NCI-H82 (cell line): ENCODE results near the gene EEFSEC.
A peak's percentile ranks its signal among the peaks of the same experiment; 100 is the strongest.

ENCODE experiments used
- DNase-seq: peaks from one replicate; lab custom pipeline; 2025; lab: John Stamatoyannopoulos, UW

EEFSEC gene

DNA sequence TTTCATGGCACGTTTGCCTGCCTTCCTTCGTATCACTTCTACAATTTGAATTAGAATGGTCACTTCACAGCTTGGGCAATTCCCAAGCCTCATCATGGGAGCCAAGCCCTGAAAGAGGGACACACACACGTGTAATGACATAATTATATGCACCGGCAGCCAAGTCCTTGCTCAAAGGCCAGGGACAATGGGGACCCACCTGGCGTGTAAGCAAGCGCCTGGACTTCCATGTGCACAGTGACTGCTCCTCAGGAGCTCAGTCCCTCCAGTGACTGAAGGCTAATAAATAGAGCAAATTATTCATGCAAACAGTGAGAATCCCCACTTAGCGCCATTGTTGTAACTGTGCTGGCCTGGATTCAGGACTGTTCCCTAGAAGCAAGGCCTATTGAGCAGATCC is 198.3 kb downstream of the EEFSEC start:
- no peak for DNase-seq

- DNase-seq = no peak
Observed at GRCh38 chr3:128352326-128352725, 199.0 kb downstream of the EEFSEC start.

GRCh38 chr3:128353361-128353965 is 200.2 kb downstream of the EEFSEC start:
- DNase-seq = no peak

DNA sequence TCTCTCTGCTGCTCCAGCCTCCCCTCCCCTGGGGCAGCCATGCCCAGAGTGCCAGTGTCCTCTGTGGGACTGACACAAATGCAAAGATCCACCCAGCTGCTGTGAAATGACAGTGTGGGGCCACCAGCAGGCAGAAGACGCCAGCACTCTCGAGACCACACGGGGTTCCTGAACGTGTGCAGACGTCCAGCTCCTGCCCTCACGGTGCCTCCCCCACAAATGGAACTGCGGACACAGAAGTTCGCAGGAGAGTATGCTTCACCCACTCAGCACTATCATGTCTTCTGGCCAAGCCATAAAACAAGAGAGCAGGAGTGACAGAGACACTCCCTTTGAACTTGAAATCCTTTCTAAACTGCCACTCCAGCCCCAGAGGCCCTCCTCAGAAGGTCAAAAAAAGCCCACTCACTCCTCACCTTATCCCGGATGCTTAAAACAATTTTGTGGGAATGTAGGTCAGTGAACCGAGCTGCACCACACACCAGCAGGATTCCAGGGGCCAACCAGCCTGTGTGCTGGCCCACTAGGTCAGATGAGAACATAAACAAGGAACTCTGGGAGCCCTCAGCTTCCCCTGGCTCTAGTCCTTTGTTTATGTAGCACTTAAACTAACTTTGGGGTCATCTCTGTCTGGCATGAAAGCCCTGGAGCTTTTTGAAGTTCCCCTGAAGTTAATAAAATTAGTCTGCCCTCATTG is 200.9 kb downstream of the EEFSEC start:
- DNase-seq = no peak

DNA sequence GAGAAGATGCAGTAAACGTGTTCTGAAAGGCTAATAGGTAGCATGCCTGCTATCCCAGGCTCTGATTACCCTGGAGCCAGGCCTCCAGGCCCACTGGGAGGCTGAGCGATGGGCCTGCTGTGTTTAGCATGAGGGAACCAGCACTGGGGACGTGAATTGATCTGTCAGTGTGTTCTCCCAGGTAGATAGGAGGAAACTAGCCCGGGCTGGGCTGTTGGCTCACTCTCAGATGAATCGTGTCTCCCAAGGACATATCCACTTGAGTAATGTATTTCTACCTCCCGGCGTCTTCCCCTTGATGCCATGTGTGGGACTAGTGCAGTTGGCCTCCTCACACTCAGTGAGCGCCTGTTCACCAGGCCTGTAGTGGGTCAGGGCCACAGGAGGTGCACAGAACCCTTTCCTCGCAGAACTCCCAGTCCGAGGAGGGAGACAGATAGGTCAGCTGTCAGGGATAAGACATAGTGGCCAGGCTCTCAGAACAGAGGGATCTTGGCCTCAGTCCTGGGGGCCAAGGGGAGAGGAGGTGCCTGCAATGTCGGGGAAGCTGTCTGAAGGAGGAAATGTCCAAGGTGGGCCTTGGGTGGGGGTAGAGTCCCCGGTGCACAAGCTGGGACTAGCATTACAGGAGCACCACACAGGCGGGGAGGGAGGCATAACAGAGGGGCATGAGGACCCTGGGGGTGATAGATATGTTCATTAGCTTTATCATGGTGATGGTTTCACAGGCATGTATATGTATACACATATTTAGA is 201.7 kb downstream of the EEFSEC start:
- no peak for DNase-seq

GRCh38 chr3:128355543-128355919 is 202.2 kb downstream of the EEFSEC start:
- DNase-seq = no peak

DNA sequence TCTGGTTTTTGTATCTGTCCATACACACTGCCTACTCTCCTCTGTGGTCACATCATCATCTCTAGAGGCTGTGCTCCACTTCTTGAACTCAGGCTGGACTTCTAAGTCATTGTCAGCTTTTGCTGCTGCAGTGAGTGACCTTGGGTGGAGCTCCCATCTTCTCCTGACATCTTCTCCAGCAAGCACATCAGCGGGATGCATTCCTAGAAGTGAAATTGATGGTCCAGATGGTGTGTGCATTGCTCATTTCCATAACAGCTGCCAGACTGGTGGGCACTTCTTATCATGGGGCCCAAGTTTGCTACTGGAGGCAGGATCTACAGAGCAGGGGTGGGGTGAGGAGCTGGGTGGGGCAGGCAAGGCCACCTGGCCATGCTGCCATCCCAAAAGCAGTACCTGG is 203.5 kb downstream of the EEFSEC start:
- DNase-seq = peak; percentile 79

GRCh38 chr3:128357538-128357937 is 204.3 kb downstream of the EEFSEC start:
- DNase-seq = no peak

DNA sequence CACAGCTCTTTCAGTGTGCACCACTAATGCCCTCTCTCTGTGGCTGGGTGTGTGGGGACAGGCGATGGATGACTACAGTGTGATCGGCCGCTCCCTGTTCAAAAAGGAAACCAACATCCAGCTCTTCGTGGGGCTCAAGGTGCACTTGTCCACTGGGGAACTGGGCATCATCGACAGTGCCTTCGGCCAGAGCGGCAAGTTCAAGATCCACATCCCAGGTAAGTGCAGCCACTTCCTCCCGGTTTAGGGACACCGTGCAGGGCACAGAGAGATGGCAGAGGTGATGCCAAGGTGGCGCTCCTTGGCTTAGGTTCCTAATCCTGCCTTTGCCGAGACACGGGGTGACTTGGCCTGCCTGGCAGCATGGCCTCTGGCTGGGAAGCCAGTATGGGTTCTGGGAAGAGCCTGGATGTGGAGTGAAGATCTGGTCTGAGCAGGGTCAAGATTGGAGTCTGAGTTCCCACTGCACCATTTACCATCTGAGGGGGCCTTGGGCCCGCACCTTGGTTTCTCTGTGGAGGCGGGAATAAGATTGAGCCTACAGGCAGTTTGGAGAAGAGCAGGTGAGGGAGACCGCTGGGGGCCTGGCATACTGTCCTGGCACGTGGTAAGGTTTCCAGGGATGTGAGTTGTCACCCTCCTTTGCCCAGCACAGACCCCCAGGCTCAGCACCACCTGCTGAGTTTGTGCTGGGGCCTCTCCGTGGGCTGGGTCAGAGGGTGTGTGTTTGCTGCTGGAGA is 205.0 kb downstream of the EEFSEC start:
- DNase-seq = no peak

DNA sequence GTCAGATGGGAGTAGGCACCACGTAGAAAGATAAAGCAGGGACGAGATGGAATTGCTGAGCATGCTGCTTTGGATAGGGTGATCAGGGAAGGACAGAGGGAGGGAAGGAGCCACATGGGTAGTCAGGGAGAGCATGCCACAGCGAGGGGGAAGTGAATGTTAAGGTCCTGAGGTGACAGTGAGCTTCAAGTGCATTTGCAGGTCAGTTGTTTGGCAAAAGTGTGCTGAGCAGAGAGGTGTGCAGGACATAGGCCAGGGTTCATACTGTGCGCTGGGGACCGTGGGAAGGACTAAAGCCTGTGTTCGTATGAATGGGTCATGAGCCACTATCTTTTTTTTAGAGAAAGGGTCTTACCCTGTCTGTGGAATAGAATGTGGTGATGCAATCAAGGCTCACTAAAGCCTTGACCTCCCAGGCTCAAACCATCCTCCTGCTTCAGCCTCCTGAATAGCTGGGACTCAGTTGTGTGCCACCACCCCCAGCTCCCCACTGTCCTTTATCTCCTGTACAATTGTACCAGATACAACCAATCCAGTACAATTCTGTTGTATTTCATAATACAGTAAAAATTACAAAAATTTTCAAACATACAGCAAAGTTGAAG is 205.9 kb downstream of the EEFSEC start:
- DNase-seq = no peak

DNA sequence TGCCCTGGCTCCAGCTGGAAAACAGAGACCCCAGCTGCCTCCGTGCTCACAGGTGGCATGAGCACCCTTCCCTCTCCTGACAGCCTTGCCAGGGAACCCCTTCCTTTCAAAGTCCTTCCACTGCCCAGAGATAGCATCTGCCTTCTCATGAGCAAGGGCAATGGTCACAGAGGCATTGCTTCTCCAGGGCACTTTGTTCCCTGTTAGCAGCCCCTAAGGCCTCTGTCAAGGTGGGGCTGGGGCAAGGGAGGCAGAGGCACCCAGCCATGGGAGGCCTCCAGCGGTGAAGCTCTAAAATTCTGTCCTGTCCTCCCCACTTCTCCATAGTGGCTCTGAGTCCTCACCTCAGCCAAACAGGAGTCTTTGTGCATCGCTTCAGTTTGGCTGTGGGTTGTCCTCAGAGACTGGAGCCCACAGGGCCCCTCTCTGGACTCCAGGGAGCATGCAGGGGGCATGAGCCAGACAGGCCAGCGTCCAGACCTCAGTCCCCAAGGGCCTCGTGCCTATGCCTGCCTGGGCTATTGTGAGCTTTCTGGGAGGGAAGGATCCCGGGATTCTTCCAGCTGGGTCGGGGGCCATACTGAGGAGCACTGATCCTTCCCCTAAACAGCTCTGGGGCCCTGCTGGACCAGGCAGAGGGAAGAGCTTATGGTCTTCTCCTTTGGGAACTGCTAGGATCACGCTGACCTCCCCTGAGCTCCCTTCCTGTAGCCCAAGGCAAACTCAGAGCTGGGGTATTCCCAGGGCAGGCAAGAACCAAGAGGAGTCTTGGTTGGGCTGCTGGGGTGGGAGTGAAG is 206.8 kb downstream of the EEFSEC start:
- no peak for DNase-seq

- DNase-seq = no peak
Observed at GRCh38 chr3:128360705-128361271, 207.5 kb downstream of the EEFSEC start.

DNA sequence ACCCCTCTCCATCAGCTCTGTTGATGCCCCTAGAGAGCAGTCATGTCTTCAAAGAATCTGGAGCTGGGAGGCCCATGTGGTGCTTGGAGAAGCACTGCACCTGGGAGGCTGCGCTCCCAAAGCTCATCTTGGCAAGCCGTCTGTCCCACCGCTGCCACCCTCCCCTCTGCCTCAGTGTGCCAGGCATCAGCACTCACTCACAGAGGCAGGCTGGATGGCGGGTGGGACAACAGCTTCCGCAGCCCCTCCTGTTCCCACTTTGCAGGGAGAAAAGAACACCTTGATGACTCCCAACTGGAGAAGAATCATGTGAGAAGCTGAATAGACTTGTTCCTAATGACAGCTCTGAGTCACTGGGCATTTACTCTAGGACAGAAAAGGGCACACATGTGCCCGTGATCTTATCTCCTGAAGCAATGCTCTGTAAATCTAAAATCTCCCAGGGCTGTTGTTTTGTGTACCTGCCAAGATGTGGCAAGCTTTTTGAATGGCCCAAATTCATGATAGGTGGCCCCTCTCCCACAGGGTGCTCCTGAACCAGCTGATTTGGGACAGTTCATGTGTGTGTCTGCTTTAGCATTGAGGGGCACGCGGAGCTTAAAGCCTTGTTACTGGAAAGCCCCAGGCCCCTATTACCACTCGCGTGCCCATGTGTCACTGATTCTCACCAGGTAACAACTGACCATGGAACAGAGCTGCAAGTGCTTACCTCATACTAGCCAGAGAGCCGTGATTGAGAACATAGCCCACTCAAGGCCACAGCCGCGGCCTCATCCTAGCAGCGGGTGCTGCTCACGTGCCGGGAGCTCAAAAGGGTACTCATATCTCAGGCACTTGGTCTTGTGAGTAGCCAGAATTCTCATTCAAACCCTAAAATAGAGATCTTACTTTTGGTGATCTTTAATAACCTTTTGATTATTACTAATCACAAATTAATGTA is 209.0 kb downstream of the EEFSEC start:
- no peak for DNase-seq

GRCh38 chr3:128364291-128364690 is 211.0 kb downstream of the EEFSEC start:
- DNase-seq = no peak

- DNase-seq = no peak
Observed at GRCh38 chr3:128364808-128365360, 211.6 kb downstream of the EEFSEC start.

DNA sequence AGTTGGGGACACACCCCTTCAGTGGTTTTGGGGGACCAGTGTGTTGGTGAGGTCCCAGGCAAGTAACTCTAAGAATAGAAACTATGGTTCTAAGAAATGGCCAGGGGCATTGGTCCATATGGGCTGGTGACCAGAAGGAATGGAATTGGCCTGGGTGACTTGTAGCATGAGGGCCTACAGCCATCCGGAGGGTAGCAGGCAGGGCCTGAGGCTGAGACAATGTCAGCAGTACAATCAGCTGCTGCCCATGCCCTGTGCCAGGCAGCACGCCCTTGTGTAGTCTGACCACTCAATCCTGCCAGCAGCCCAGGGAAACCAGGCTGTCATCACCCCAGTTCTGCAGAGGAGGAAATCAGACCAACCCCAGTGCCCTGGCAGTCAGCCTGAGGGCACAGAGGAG is 212.9 kb downstream of the EEFSEC start:
- DNase-seq = no peak

GRCh38 chr3:128366652-128367051 is 213.4 kb downstream of the EEFSEC start:
- no peak for DNase-seq

DNA sequence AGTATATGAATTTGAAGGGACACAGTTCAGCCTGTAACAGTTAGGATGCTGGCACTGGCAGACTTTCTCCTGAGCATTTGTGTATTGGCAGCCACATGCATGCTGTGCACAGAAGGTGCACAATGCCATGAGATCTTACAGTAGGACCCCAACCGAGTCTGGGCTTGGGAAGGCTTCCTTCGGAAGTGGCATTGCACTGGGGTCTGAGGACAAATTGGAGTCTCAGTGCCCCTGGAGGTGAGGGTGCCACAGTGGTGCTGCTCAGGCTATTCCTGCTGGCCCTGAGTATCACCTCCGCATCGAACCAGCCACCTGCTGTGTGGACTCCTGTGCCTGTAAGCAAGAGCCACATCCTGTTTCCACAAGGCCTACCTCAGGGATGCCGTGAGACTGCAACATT is 213.9 kb downstream of the EEFSEC start:
- no peak for DNase-seq

GRCh38 chr3:128367761-128368160 is 214.5 kb downstream of the EEFSEC start:
- no peak for DNase-seq

- DNase-seq = no peak
Observed at GRCh38 chr3:128368626-128369025, 215.3 kb downstream of the EEFSEC start.
